GM19035 (cell line): ENCODE measurements around the gene GCLM.

Experiments
- ATAC-seq: cut with Tn5 transposase; IDR thresholded peaks from one replicate; pipeline ENCODE4 v1.9.1; 2021; ENCODE audit not compliant: unreplicated experiment

GCLM gene

GRCh38 chr1:93847811-93848288 is 61.4 kb downstream of the GCLM start:
- peak; percentile 27 for ATAC-seq

DNA sequence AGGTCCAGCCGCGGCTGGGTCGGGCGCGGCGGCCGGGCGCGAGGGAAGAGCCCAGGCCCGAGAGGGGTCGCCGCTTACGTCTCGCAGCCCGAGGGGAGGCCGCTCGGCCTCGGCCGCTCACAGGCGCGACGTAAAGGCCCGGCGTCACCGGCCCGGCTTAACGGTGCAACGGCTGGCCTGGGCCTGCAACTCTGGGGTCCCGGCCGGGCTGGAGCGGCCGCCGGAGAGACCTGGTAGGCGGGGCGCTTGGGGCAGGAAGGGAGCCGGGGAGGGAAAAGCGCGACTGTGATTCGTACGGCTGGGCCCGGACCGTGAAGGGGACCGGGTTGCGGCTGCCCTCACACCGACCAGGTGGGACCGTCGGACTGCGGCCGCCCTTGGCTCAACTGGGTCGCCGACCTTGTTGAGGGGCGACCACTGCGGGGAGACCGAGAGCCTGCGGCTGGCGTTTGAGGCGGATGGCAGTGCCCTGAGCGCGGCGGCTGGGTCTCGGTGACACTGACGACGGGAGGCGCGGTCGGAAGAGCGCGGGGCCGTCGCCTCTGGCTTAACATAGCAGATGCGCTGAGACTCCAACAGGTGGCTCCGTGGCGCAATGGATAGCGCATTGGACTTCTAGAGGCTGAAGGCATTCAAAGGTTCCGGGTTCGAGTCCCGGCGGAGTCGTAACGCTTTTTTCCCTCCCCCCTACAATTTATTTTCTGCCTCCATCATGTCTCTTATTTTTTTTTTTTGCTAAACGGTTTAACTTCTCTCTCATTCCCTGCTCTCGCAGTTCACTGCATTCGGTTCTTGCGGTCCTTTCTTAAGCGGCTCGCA is 62.0 kb downstream of the GCLM start:
- ATAC-seq, result peak; percentile 71

DNA sequence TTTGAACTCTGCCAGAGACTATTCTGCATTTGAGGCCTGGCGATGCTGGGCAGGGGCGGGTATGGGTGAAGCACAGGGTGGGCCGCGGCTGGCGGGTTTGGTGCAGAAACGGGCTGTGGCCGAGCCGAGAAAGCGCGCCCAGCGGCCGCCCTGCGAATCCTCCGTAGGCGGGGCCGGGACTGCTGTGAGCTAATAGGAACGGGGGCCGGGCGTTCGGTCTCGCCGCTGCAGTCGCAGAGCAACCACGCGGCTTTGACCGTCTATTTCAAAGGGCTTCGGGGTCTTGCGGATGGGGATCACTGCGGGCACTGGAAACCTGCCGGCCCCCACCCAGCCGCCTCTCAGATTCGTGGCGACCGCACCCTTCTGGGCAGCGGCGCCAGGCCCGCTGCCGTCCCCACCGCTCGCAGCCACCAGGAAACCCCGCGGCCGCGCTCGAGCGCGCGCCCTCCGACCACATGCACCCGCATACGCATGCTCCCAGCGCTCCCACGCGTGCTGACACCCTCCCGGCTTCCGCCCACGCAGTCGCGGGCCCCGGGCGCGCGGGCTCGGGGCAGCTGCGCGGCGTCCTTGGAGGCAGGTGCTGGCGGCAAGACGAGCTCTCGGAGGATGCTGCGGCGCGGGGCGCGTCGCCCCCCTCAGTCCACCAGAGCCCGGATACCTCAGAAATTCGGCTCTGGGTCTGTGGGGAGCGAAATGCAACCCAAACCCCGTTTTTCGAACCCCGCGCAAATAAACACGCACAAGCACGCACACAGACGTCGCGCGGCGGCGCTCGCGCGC is 62.8 kb downstream of the GCLM start:
- peak; percentile 52 for ATAC-seq

- peak; percentile 2 for ATAC-seq
Measured at GRCh38 chr1:93845538-93846205, 63.6 kb downstream of the GCLM start.

GRCh38 chr1:93844262-93845045 is 64.8 kb downstream of the GCLM start:
- ATAC-seq, result no peak

DNA sequence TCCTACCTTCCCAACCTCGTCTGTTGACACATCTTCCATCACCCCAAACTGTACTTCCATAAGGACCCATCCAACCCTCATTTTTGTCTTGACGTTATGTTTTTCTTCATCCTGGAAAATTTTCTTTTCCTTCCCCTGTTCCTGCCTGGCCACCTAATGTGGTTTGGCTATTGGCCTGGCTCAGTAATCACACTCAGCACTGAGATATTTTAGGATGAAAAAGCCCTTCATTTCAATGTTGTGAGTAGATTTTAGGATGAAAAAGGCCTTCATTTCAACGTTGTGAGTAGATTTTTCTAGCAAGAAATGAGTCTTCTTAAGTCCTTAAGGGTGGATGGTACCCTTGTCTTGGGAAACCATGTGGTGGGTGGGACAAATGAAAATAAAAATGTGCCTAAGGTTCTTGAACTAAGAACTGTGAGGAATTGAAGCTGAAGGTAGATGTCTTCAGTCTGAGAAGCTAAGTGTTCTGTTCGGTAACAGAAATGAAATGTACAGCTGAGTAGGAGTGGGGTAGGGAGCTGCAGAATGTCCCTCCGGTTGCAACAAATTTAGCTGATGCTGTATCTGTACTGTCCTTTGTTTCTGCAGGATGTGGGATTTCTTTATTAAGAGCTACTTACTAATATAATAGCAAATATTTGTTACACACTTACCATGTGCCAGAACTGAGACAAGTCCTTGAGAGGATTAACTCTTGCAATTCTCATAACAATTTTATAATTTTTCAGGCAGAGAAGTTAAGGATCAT is 66.3 kb downstream of the GCLM start:
- no peak for ATAC-seq

DNA sequence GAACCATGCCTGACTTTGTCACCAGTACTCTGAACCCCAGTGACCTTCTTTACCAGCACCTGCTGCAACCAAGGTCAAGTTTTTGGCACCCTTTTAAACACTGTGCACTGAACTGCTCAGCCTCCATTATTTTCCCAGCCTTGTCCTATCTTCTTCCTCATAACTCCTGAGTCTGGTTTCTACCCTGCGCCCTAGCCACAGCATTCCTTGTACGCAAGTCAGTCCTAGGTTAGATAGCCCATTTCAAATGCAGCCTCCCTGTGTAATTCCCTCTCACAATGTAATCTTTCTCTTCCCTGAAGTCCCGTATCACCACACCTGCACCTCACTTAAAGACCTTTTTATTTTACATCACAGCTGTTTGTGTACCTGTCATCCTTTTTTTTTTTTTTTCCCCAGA is 67.5 kb downstream of the GCLM start:
- no peak for ATAC-seq

DNA sequence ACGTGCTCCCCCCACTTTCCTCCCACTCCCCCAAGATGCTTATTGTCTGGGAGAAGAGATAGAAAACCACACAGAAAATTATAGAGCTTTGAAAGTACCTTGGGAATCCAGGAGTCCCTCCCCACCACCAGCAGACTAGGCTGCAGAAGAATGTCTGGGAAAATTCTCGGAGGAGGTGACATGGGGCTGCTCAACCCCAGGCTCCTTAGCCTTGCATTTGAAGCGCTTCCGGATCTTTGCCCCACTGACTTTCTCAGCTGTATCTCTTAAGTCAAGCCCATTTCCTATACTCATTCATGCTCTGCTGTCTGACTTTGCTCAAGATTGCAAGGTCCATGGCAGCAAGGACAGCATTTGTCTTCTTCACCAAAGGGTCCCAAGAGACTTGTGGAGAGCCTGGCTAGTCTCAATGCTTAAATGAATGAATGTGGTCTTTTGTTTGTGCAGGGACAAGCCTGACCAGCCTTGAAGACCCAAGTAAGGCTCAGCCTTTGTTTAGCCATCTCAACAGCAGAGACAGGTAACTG is 68.2 kb downstream of the GCLM start:
- no peak for ATAC-seq

- no peak for ATAC-seq
Measured at GRCh38 chr1:93839753-93840152, 69.5 kb downstream of the GCLM start.

GRCh38 chr1:93839307-93839706 is 69.9 kb downstream of the GCLM start:
- ATAC-seq, result no peak

GRCh38 chr1:93837961-93838360 is 71.3 kb downstream of the GCLM start:
- ATAC-seq, result no peak
